Cerebellar nuclear complex (tissue), 1 donor: Measurements from ENCODE around the gene C8B.

Experiments
- DNase-seq, 2 experiments: peaks; one replicate each; lab custom pipeline; 2025; lab: John Stamatoyannopoulos, UW

C8B gene

GRCh38 chr1:56898879-56899278, 66.9 kb downstream of the C8B start:
- no peak for DNase-seq

DNA sequence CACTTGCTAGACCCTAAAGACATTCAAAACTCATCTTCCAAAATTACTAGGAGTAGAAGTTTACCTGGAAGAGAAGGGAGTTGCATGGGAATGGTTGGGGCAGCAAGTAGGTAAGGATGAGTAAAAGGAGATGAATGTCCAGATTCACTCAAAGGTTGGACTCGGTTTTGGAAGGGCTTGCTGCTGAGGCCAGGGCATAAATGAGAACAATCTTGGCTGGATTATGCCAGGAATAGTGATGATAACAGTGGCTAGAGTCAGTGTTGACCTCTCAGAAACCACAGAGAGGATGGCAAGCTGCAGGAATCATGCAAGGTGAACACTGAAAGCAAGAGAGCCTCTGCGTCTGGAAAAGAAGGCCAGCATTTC, 67.8 kb downstream of the C8B start:
- DNase-seq = no peak

DNA sequence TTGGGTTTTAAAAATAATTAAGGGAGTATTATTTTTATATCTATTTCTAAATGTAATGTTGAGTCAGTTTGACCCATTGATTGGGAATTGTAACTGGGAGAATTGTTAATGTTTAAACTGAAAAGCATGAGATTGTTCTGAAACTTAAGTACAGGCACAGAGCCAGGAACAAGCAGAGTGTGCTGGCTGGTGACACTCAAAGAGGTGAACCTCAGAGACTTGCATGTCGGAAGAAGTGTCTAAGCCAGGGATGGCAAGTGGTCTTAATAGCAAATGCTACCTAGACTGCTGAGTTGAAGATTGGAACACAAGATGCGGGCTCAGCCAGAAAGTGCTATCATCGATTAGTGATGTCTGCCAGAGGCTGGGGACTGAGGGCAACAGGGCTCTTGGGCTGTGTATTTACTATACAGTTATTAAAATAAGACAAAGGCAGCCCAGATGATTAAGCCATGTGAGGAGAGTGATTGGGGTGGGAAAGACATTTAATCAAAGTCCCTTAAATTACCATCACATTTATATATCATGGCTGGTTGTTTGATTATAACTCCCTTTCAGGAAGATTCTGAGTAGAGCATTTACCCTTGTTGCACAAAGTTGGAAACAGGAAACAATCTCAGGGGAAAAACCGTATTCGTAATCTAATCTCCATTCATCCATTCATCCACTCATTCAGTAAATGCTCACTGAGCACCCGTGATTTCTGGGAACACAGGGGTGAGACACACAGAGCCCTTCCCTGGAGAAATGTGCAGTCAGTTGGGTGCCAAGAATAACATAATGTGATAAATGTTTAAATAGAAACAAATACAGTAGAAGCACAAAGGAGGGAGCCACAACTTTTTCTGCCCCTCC, 68.4 kb downstream of the C8B start:
- no peak for DNase-seq

DNA sequence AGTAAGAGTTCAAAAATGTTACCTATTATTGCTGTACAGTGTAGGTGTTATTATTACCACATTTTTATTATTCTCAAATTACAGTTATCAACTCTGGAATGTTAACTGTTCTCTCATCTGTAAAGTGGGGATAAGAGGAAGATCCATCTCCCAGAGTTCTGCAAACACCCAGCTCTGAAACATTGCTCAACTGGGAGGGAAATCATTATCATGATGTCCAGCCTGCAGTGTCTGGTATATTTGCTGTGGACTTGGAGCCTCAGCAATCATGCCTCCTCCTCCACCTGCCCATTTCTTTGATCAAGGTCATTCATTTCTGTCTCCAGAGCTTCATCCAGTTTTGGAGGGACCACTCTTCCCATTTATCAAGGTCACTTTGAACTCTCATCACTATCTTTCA, 71.8 kb downstream of the C8B start:
- DNase-seq = no peak

DNA sequence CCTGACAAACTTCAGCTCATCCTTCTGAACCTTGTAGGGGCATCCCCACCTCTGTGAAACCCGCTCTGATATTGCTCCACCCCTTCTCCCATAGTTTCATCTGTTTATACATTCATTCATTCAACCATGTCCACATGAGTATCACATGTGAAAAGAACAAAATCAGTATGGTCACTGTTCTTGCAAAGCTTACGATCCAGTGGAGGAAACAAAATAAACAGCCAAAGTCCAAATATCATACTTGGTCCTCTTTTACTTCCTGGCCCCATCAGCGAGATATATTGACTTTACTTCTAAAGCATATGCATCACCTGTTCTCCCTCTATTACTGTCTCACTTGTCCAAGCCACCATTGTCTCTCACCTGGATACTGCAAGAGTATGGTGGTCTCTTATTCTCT, 75.6 kb downstream of the C8B start:
- DNase-seq = no peak

GRCh38 chr1:56881417-56881816, 84.4 kb downstream of the C8B start:
- no peak for DNase-seq

DNA sequence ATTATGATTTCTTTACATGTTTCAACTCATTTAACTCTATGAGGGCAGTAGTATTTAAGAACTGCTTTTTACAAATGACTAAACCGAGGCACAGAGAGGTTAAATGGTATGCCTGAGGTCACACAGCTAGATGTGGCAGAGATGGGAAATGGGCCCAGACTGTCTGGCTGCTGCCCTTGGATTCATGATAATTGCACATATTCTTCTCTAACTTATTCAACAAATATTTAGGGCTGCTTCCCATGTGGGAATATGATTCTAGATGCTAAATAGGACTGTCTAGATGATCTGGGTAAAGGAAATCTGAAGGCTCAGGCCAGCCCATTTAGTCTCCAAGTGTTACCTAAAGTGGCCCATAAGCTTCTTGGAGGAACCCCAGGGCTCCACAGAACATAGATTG, 85.0 kb downstream of the C8B start:
- no peak for DNase-seq
